GM12891 (cell line): ENCODE data around the gene PLS1.
A peak's percentile ranks its signal among the peaks of the same experiment; 100 is the strongest.
"Not testable (repeated sequence)": the region's sequence is repeated elsewhere in the genome, so short reads cannot be mapped to it uniquely, and the experiment has no call there.

ENCODE experiments used
- DNase-seq: peaks from one replicate; pipeline ENCODE4 v3.0.0; 2011; ENCODE audit warnings: low spot score; ENCODE audit not compliant: insufficient read length
- FAIRE-seq: peaks from 2 replicates; lab custom pipeline; 2011; peaks lifted over from hg19 to GRCh38; lab: Jason Lieb, UNC
- PAX5 ChIP-seq: IDR thresholded peaks from 2 replicates; pipeline ENCODE4 v1.6.1; 2011; ENCODE audit warnings: low read length, moderate library complexity, mild to moderate bottlenecking; ENCODE audit not compliant: insufficient read depth, severe bottlenecking
- POLR2A ChIP-seq: IDR thresholded peaks from 2 replicates; pipeline ENCODE4 v1.6.1; 2011; ENCODE audit warnings: low read depth, low read length, control low read depth
- POLR2AphosphoS5 ChIP-seq: IDR thresholded peaks from 2 replicates; pipeline ENCODE4 v1.6.1; 2011; ENCODE audit warnings: low read depth, low read length, control low read depth
- POU2F2 ChIP-seq: IDR thresholded peaks from 2 replicates; pipeline ENCODE4 v1.6.1; 2011; ENCODE audit warnings: low read depth, mild to moderate bottlenecking, control low read depth, low read length, moderate library complexity
- SPI1 ChIP-seq: IDR thresholded peaks from 2 replicates; pipeline ENCODE4 v1.6.1; 2011; ENCODE audit warnings: low read depth, low read length, control low read depth
- TAF1 ChIP-seq: IDR thresholded peaks from 2 replicates; pipeline ENCODE4 v1.6.1; 2011; ENCODE audit warnings: low read depth, low read length, control low read depth

The PLS1 gene

DNA sequence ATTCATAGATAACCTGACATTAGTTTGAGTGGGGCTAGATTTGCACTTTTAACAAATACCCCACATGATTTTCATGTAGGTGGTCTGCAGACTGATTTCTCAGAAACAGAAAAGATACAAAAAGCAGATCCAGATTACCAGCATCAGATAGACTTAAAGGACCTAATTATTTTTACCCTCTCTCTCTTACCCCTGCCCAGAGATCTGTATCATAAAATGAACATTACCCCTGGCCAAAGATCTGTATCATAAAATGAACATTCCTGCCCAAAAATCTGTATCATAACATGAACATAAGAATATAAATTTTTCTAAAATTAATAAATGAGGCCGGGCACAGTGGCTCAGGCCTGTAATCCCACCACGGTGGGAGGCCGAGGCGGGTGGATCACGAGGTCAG is 113.0 kb downstream of the PLS1 start:
- TF ChIP-seq POLR2A (no peak), POU2F2 (no peak), SPI1 (no peak), PAX5 (no peak), TAF1 (no peak), POLR2AphosphoS5 (no peak)
- DNase-seq (no peak), FAIRE-seq (no peak)

DNA sequence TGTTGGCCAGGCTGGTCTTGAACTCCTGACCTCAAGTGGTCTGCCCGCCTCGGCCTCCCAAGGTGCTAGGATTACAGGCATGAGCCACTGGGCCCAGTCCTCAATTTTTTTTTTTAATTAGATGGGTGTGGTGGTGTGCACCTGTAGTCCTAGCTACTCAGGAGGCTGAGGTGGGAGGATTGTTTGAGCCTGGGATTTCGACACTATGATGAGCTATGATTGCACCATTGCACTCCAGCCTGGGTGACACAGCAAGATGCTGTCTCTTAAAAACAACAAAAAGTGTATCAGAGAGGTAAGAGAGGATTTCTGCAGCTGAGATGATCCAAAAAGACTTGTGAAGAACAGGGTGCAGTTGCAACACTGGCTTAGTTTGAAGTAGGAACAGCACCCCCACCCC is 118.7 kb downstream of the PLS1 start:
- not testable (repeated sequence) for FAIRE-seq, DNase-seq

- FAIRE-seq, result no peak
- no peak for TF ChIP-seq POU2F2
- TF ChIP-seq SPI1, result no peak
- no peak for TF ChIP-seq POLR2AphosphoS5
- no peak for DNase-seq
Measured at GRCh38 chr3:142716102-142716501, 119.9 kb downstream of the PLS1 start.

GRCh38 chr3:142723665-142723967 is 127.4 kb downstream of the PLS1 start:
- TF ChIP-seq TAF1 (no peak), SPI1 (no peak), POLR2AphosphoS5 (no peak), POU2F2 (no peak), POLR2A (no peak), PAX5 (no peak)
- no peak for FAIRE-seq
- no peak for DNase-seq

DNA sequence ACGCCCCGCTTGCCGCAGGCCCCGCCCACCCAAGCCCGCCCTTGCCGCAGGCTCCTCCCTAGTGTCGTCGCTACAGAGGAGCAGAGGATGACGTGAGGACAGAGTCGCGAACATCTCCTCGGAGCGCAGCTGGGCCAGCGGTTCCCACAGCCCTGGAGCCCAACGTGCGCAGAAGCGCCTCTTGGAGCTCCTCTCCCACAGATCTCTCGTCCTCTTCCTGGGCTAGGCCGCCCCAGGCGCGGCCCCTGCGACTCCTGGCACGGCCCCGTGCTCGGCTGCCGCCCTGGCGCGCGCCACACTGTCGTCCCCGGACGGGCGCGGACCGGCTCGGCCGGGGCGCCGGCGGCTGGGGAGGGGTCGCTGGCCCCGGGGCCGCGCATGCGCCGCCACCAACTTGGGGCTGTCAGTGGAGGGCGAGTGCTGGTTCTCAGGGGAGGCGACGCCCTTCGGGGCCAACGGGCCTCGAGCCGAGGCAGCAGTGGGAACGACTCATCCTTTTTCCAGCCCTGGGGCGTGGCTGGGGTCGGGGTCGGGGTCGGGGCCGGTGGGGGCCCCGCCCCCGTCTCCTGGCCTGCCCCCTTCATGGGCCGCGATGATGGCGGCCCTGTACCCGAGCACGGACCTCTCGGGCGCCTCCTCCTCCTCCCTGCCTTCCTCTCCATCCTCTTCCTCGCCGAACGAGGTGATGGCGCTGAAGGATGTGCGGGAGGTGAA is 127.9 kb downstream of the PLS1 start, which contains the start of gene TRPC1:
Gene TRPC1 (plus strand): TSS at position 67 of the 714 bp plus-strand sequence. CDS start 526 bp downstream, at position 593.
- TF ChIP-seq POLR2AphosphoS5 (no peak), POLR2A (no peak), POU2F2 (no peak), PAX5 (no peak)
- FAIRE-seq, result peak; percentile 77
- DNase-seq, result peak; percentile 89

DNA sequence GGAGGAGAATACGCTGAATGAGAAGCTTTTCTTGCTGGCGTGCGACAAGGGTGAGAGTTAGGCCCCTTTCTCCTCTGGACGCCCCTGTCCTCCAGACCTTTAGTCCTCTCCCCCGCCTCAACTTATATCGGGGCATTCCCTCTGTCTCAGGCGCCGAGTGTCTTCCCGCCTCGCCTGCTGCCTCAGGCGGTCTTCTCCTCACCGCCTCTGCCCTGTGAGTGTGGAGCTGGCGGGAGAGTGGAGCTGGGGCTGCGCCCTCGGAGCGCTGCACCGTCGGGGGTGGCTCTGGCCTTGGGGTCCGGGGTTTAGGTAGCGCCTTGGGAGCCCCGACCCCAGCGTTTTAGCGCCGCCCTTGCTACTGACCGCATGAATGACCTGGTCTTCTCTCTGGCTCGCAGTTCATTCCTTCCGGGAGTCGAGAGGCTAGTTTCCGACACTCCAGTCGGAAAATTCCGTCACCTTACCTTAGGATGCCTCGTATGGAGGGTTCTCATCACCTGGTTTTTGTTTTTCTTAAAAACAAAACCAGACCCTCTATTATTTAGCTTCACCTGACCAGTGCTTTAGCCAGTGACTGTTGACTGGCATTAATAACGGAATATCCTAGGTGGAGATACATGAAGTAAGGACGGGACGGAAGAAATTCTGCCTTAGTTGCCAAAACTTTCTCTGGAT is 128.6 kb downstream of the PLS1 start:
- TF ChIP-seq POLR2A (no peak), POLR2AphosphoS5 (no peak), POU2F2 (no peak), TAF1 (no peak), PAX5 (no peak), SPI1 (no peak)
- DNase-seq (no peak), FAIRE-seq (no peak)

GRCh38 chr3:142725357-142725739 is 129.2 kb downstream of the PLS1 start:
- DNase-seq, result no peak
- no peak for TF ChIP-seq POLR2A
- no peak for TF ChIP-seq SPI1
- no peak for TF ChIP-seq PAX5
- no peak for TF ChIP-seq TAF1
- no peak for TF ChIP-seq POLR2AphosphoS5
- TF ChIP-seq POU2F2, result no peak
- no peak for FAIRE-seq

- no peak for FAIRE-seq
- DNase-seq, result no peak
- TF ChIP-seq PAX5 (no peak), POLR2A (no peak), SPI1 (no peak), TAF1 (no peak), POLR2AphosphoS5 (no peak), POU2F2 (no peak)
Measured at GRCh38 chr3:142726017-142726416, 129.8 kb downstream of the PLS1 start.

DNA sequence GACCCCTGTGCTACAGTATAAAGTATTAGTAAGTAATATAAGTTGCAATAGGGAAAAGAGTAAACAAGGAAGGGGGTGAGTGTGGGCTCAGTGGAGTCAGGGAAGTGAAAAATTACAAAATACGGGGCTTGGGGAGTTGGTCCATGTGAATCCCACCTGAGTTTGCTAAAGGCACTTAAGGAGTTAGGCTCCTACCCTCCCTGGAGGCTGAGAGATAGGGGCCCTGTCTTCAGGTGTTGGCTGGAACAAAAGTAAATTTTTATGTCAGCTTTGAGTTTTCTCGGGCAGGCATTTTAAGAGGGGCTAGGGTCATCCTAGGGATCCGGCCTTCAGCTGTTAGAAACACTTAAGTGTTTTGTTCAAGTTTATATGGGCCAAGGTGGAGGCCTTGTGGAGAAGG is 135.9 kb downstream of the PLS1 start:
- no peak for TF ChIP-seq TAF1
- no peak for TF ChIP-seq POLR2A
- TF ChIP-seq POU2F2, result no peak
- no peak for TF ChIP-seq PAX5
- no peak for TF ChIP-seq POLR2AphosphoS5
- no peak for TF ChIP-seq SPI1
- DNase-seq (no peak), FAIRE-seq (no peak)

DNA sequence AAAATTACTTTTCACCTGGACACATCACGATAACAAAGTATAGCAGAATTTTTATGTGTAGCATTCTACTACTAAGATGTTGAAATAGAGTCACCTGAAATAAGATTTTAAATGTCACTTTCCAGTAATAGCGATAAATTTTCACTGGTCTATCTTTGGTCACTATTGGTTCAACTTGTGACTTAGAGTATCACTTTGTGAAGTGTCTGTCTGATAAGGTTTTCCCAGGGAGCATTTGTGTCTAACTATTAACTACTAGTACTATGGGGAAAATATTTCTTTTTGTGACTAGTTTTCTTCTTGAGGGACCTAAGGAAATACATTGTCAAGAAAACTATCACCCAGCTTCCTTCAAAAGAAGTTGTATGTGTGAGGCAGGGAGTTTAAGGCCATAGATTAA is 138.6 kb downstream of the PLS1 start:
- DNase-seq (no peak), FAIRE-seq (no peak)
- TF ChIP-seq TAF1 (no peak), POU2F2 (no peak)

DNA sequence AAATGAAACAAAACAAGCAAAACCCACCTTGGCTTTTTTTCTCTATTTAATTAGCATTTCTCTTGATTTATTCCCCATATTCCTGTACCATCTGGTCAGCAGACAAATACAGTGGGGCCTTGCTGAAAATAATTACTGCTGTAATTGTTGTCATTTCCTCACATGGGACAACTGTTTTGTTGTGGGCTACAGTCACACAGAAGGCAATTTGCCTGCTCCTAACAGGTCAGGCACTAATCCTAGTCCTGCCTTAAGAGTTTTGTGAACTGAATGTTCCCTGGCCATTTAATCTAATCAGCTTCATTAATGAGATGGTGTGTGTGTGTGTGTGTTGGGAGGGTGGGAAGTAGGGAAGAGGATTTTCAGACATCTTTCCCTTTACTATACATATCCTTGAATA is 139.3 kb downstream of the PLS1 start:
- TF ChIP-seq POU2F2 (no peak), SPI1 (no peak), TAF1 (no peak), POLR2AphosphoS5 (no peak), POLR2A (no peak), PAX5 (no peak)
- FAIRE-seq (no peak), DNase-seq (no peak)
